HEK293 (cell line): ENCODE data around the gene CTPS2.

Source experiments
- CTCF ChIA-PET: fragments of 350-600 bp; formaldehyde crosslinking; extraction: SDS; loops from one replicate; lab custom pipeline; 2021; ENCODE audit warnings: antibody characterized with exemption; lab: Yijun Ruan, JAX
- POLR2A ChIA-PET: fragments of 300-600 bp; formaldehyde crosslinking; extraction: SDS; loops from one replicate; lab custom pipeline; 2020; ENCODE audit warnings: antibody characterized with exemption, inconsistent platforms; lab: Yijun Ruan, JAX
- H3K27ac ChIP-seq: fragments of 200-500 bp; sonication (Bioruptor generic); 2 replicates; pipeline ENCODE4 v1.5.1; 2014; ENCODE audit warnings: low read depth, low read length, control low read depth, inconsistent platforms; ENCODE audit errors: extremely low read depth
- H3K36me3 ChIP-seq, 2 experiments: fragments of 200-500 bp in 1 of 2; sonication (Bioruptor generic) in 1 of 2; 1 replicate in 1 of 2; 2 replicates in 1 of 2; pipeline ENCODE4 v1.5.1; 2014 to 2017; ENCODE audit warnings: inconsistent platforms in 2 of 2, low read length in 2 of 2; ENCODE audit not compliant: control insufficient read depth in 2 of 2, insufficient read depth in 1 of 2
- H3K4me1 ChIP-seq: fragments of 200-500 bp; sonication (Bioruptor generic); 2 replicates; pipeline ENCODE4 v1.5.1; 2014; ENCODE audit warnings: mild to moderate bottlenecking, low read length, inconsistent platforms; ENCODE audit not compliant: control insufficient read depth, insufficient read depth
- H3K4me3 ChIP-seq: 2 replicates; pipeline ENCODE4 v1.5.1; 2011; ENCODE audit warnings: low read depth, mild to moderate bottlenecking, control low read depth, low read length, moderate library complexity
- H3K9me3 ChIP-seq: fragments of 200-500 bp; sonication (Bioruptor generic); 2 replicates; pipeline ENCODE4 v1.5.1; 2014; ENCODE audit warnings: low read depth, low read length, inconsistent platforms; ENCODE audit not compliant: control insufficient read depth, insufficient read depth
- HOXA7 ChIP-seq: sonication (generic); formaldehyde crosslinking; IDR thresholded peaks from 2 replicates; pipeline ENCODE4 v1.8.1; 2022; ENCODE audit warnings: missing genetic modification reagents, borderline replicate concordance
- KLF17 ChIP-seq: fragments of 450-650 bp; formaldehyde crosslinking; IDR thresholded peaks from 2 replicates; pipeline ENCODE4 v1.5.1; 2016; ENCODE audit warnings: missing biosample characterization, missing genetic modification characterization
- SCRT1 ChIP-seq: fragments of 450-650 bp; formaldehyde crosslinking; IDR thresholded peaks from 2 replicates; pipeline ENCODE4 v1.5.1; 2016; ENCODE audit warnings: missing biosample characterization, missing genetic modification characterization, borderline replicate concordance
- SETDB1 ChIP-seq: IDR thresholded peaks from one replicate; pipeline ENCODE4 v1.6.1; 2017; ENCODE audit warnings: mild to moderate bottlenecking, low read length, moderate library complexity, mixed read lengths; ENCODE audit not compliant: insufficient read length
- SP3 ChIP-seq: fragments of 450-650 bp; formaldehyde crosslinking; IDR thresholded peaks from 2 replicates; pipeline ENCODE4 v1.5.1; 2016; ENCODE audit warnings: missing biosample characterization, missing genetic modification characterization
- WT1 ChIP-seq: fragments of 450-650 bp; formaldehyde crosslinking; IDR thresholded peaks from 2 replicates; pipeline ENCODE4 v1.5.1; 2016; ENCODE audit warnings: missing biosample characterization, missing genetic modification characterization
- ZBTB26 ChIP-seq: fragments of 450-650 bp; formaldehyde crosslinking; optimal IDR thresholded peaks from 2 replicates; pipeline ENCODE3; 2016; ENCODE audit warnings: missing biosample characterization, mild to moderate bottlenecking, missing genetic modification characterization
- ZBTB48 ChIP-seq: fragments of 450-650 bp; formaldehyde crosslinking; IDR thresholded peaks from 2 replicates; pipeline ENCODE4 v1.5.1; 2016; ENCODE audit warnings: missing biosample characterization, missing genetic modification characterization
- ZNF114 ChIP-seq: fragments of 450-650 bp; formaldehyde crosslinking; IDR thresholded peaks from 2 replicates; pipeline ENCODE4 v1.5.0; 2017; ENCODE audit warnings: missing biosample characterization, missing genetic modification characterization
- ZNF132 ChIP-seq: fragments of 450-650 bp; formaldehyde crosslinking; IDR thresholded peaks from 2 replicates; pipeline ENCODE4 v1.5.1; 2017; ENCODE audit warnings: missing biosample characterization, missing genetic modification characterization, borderline replicate concordance
- ZNF133 ChIP-seq: fragments of 450-650 bp; formaldehyde crosslinking; IDR thresholded peaks from 2 replicates; pipeline ENCODE4 v1.5.1; 2016; ENCODE audit warnings: missing biosample characterization, missing genetic modification characterization
- ZNF148 ChIP-seq: fragments of 450-650 bp; formaldehyde crosslinking; IDR thresholded peaks from 2 replicates; pipeline ENCODE4 v1.5.0; 2017; ENCODE audit warnings: missing biosample characterization, missing genetic modification characterization, borderline replicate concordance
- ZNF221 ChIP-seq: fragments of 450-650 bp; formaldehyde crosslinking; IDR thresholded peaks from 2 replicates; pipeline ENCODE4 v1.5.1; 2017; ENCODE audit warnings: missing biosample characterization, missing genetic modification characterization, borderline replicate concordance
- ZNF311 ChIP-seq: fragments of 450-650 bp; formaldehyde crosslinking; IDR thresholded peaks from 2 replicates; pipeline ENCODE4 v1.5.1; 2017; ENCODE audit warnings: missing biosample characterization, missing genetic modification characterization, borderline replicate concordance
- ZNF404 ChIP-seq: fragments of 450-650 bp; formaldehyde crosslinking; IDR thresholded peaks from 2 replicates; pipeline ENCODE4 v1.5.1; 2017; ENCODE audit warnings: missing biosample characterization, missing genetic modification characterization
- ZNF521 ChIP-seq: fragments of 450-650 bp; formaldehyde crosslinking; IDR thresholded peaks from 2 replicates; pipeline ENCODE4 v1.5.1; 2017; ENCODE audit warnings: missing biosample characterization, mild to moderate bottlenecking, missing genetic modification characterization
- ZNF560 ChIP-seq: fragments of 450-650 bp; formaldehyde crosslinking; IDR thresholded peaks from 2 replicates; pipeline ENCODE4 v1.5.1; 2017; ENCODE audit warnings: missing biosample characterization, missing genetic modification characterization, borderline replicate concordance
- ZNF571 ChIP-seq: fragments of 450-650 bp; formaldehyde crosslinking; IDR thresholded peaks from 2 replicates; pipeline ENCODE4 v1.5.0; 2017; ENCODE audit warnings: missing biosample characterization, missing genetic modification characterization
- ZNF600 ChIP-seq: fragments of 450-650 bp; formaldehyde crosslinking; IDR thresholded peaks from 2 replicates; pipeline ENCODE4 v1.5.1; 2016; ENCODE audit warnings: missing biosample characterization, missing genetic modification characterization
- ZNF654 ChIP-seq: fragments of 450-650 bp; formaldehyde crosslinking; IDR thresholded peaks from 2 replicates; pipeline ENCODE4 v1.5.1; 2016; ENCODE audit warnings: low read depth, missing biosample characterization, missing genetic modification characterization
- ZNF658 ChIP-seq: fragments of 450-650 bp; formaldehyde crosslinking; IDR thresholded peaks from 2 replicates; pipeline ENCODE4; 2016; ENCODE audit warnings: missing biosample characterization, missing genetic modification characterization
- ZNF677 ChIP-seq: fragments of 450-650 bp; IDR thresholded peaks from 2 replicates; pipeline ENCODE4 v1.5.0; 2018; ENCODE audit warnings: missing biosample characterization, mild to moderate bottlenecking, missing genetic modification characterization, moderate library complexity
- ZNF692 ChIP-seq: fragments of 450-650 bp; formaldehyde crosslinking; IDR thresholded peaks from 2 replicates; pipeline ENCODE4 v1.5.1; 2016; ENCODE audit warnings: missing biosample characterization, missing genetic modification characterization
- ZNF704 ChIP-seq: fragments of 450-650 bp; formaldehyde crosslinking; IDR thresholded peaks from 2 replicates; pipeline ENCODE4 v1.5.1; 2016; ENCODE audit warnings: missing biosample characterization, missing genetic modification characterization

CTPS2 gene

GRCh38 chrX:16664626-16665025, 47.8 kb downstream of the CTPS2 start:
- TF ChIP-seq ZNF600 (tag by site-specific recombination) (no peak), ZNF692 (no peak), ZNF654 (tag by site-specific recombination) (no peak), ZNF658 (tag by site-specific recombination) (no peak), SP3 (tag by site-specific recombination) (no peak), ZNF148 (tag by site-specific recombination) (no peak), ZNF133 (tag by site-specific recombination) (no peak), ZNF311 (tag by site-specific recombination) (no peak), ZNF704 (tag by site-specific recombination) (no peak), SCRT1 (tag by site-specific recombination) (no peak), ZBTB26 (no peak), ZNF404 (tag by site-specific recombination) (no peak)
- H3K27ac ChIP-seq = no peak overlapping the region
- ChIA-PET POLR2A (no interaction called here), CTCF (interaction anchor here (0.8 kb wide), 1 partner anchor 16 kb away, joined by 4 read pairs; no protein-coding TSS in a partner anchor)
- H3K36me3 ChIP-seq = peaks cover 9 to 33% of the 10 kb centered on the region in 2 experiments
- H3K9me3 ChIP-seq = no peaks in the 10 kb centered on the region
- no peak overlapping the region for H3K4me3 ChIP-seq
- H3K4me1 ChIP-seq = no peaks in the 10 kb centered on the region

GRCh38 chrX:16664074-16664473, 48.4 kb downstream of the CTPS2 start:
- CTCF ChIA-PET = interaction anchor here (0.8 kb wide), 1 partner anchor 15 kb away, joined by 4 read pairs; no protein-coding TSS in a partner anchor
- Histone ChIP-seq H3K27ac (no peak overlapping the region), H3K4me1 (no peaks in the 10 kb centered on the region), H3K36me3 (peaks cover 9 to 31% of the 10 kb centered on the region in 2 experiments)
- POLR2A ChIA-PET = no interaction called here
- no peak for TF ChIP-seq ZNF132
- TF ChIP-seq ZNF221 (tag by site-specific recombination) = no peak
- TF ChIP-seq, all 188 proteins: peak for 0
- Histone ChIP-seq H3K4me3 (no peak overlapping the region), H3K9me3 (no peaks in the 10 kb centered on the region)

- H3K4me3 ChIP-seq = no peak overlapping the region
- H3K9me3 ChIP-seq = no peaks in the 10 kb centered on the region
- POLR2A ChIA-PET = no interaction called here
- peaks cover 9 to 20% of the 10 kb centered on the region in 2 experiments for H3K36me3 ChIP-seq
- H3K27ac ChIP-seq = no peak overlapping the region
- CTCF ChIA-PET = no interaction called here
- H3K4me1 ChIP-seq = no peaks in the 10 kb centered on the region
- no peak for TF ChIP-seq ZNF114 (tag by site-specific recombination)
- TF ChIP-seq ZNF560 (tag by site-specific recombination) = no peak
- TF ChIP-seq HOXA7 = no peak
- TF ChIP-seq ZNF692 = no peak
- TF ChIP-seq SETDB1 = no peak
- no peak for TF ChIP-seq SCRT1 (tag by site-specific recombination)
- TF ChIP-seq ZNF521 (tag by site-specific recombination) = no peak
- TF ChIP-seq WT1 (tag by site-specific recombination) = no peak
- TF ChIP-seq ZBTB48 (tag by site-specific recombination) = no peak
- no peak for TF ChIP-seq KLF17 (tag by site-specific recombination)
- no peak for TF ChIP-seq ZNF571 (tag by site-specific recombination)
- TF ChIP-seq ZNF677 (tag by site-specific recombination) = no peak
These were observed 50.1 kb downstream of the CTPS2 start for GRCh38 chrX:16662402-16662801.
